Neural cell (in vitro differentiated cells): ENCODE results near the gene JAZF1.

ENCODE experiments used
- CTCF ChIP-seq: fragments of 450-650 bp; IDR thresholded peaks from 2 replicates; pipeline ENCODE4 v1.5.1; 2014; ENCODE audit warnings: antibody characterized with exemption, mild to moderate bottlenecking, moderate library complexity; ENCODE audit not compliant: poor library complexity, severe bottlenecking
- EZH2 ChIP-seq: fragments of 200-600, 300-800 bp; shearing (Covaris generic), sonication (generic); IDR thresholded peaks from 2 replicates; pipeline ENCODE4 v1.6.1; 2014; ENCODE audit warnings: antibody characterized with exemption, low read length, borderline replicate concordance, mild to moderate bottlenecking; ENCODE audit not compliant: insufficient read depth, poor library complexity, severe bottlenecking
- POLR2AphosphoS5 ChIP-seq: IDR thresholded peaks from 2 replicates; pipeline ENCODE4 v1.6.1; 2012
- REST ChIP-seq: IDR thresholded peaks from 2 replicates; pipeline ENCODE4 v1.6.1; 2012; ENCODE audit warnings: borderline replicate concordance
- TAF1 ChIP-seq: IDR thresholded peaks from 2 replicates; pipeline ENCODE4 v1.6.1; 2012; ENCODE audit warnings: low read depth

- TF ChIP-seq CTCF = no peak
- TF ChIP-seq POLR2AphosphoS5 = no peak
- no peak for TF ChIP-seq REST
- TF ChIP-seq TAF1 = no peak
- TF ChIP-seq EZH2 = no peak
These were observed 75.4 kb downstream of the JAZF1 start for GRCh38 chr7:28105234-28105633.
